Psoas muscle (tissue), 8 donors: Measurements from ENCODE around the gene SLC38A8. TPM values are rescaled to one million over a fixed set of nuclear protein-coding genes. Genes with fewer than 3 reads are reported as not detected.

Experiments used
- ATAC-seq, 4 donors: fragments of 200-7000 bp; cut with Tn5 transposase; one replicate each; pipeline ENCODE4 v1.9.1; 2020; ENCODE audit warnings: moderate library complexity in 3 of 4, mild to moderate bottlenecking in 2 of 4
- DNase-seq, 2 donors: peaks; one replicate each; pipeline ENCODE4 v3.0.0-alpha.2; 2020
- H3K27ac ChIP-seq: fragments of 200-600 bp; one replicate; pipeline ENCODE4 v1.8.0; 2022
- H3K27me3 ChIP-seq, 3 donors: fragments of 200-600 bp in 1 of 3; one replicate each; pipeline versions ENCODE4 v1.6.1 to v1.8.0; 2013 to 2022; ENCODE audit warnings: low read length in 2 of 3, mild to moderate bottlenecking in 2 of 3, moderate library complexity in 1 of 3; ENCODE audit not compliant: insufficient read depth in 3 of 3
- H3K36me3 ChIP-seq, 2 donors: fragments of 200-600 bp in 1 of 2; one replicate each; pipeline versions ENCODE4 v1.6.1 to v1.8.0; 2013 to 2022; ENCODE audit warnings: low read depth in 1 of 2, mild to moderate bottlenecking in 1 of 2, moderate library complexity in 1 of 2; ENCODE audit not compliant: insufficient read depth in 1 of 2
- H3K4me1 ChIP-seq: fragments of 200-600 bp; one replicate; pipeline ENCODE4 v1.8.0; 2022
- H3K4me3 ChIP-seq: fragments of 200-600 bp; one replicate; pipeline ENCODE4 v1.8.0; 2022; ENCODE audit warnings: mild to moderate bottlenecking
- H3K9me3 ChIP-seq: fragments of 200-600 bp; one replicate; pipeline ENCODE4 v1.8.0; 2022
- WGBS, 3 donors: extraction: QIAGEN DNeasy Blood & Tissue Kit; methylation state at CpG; one replicate each; pipeline versions ENCODE4 v1.1.6 to v1.1.7; 2013; 5-methylcytosine and 5-hydroxymethylcytosine counted together
- intact Hi-C, 2 donors: fragments of 100-400 bp; cut with DNase I; formaldehyde crosslinking; loops; one replicate each; pipeline versions ENCODE4 v1.11.0 to v1.14.2; 2022
- polyA plus RNA-seq, 3 donors: library from polyadenylated mRNA; stranded (reverse); fragments of 200-250 nt; gene quantifications; one replicate each; pipeline ENCODE4 v1.2.3, GENCODE V29; 2013
- total RNA-seq, 4 donors: library from RNA; stranded (reverse); fragmentation: NEBNext Ultra II Directional in 2 of 4; extraction: Animal tissue kit (Norgen Biotek cat#: 25700) in 2 of 4; gene quantifications; one replicate each; pipeline versions ENCODE4 v1.2.1 to v1.2.4, GENCODE V29; 2021 to 2023
- TF ChIP-seq, protein P1 (sequence below): fragments of 200-600 bp; IDR thresholded peaks from one replicate; pipeline ENCODE4 v1.8.0; 2022; ENCODE audit warnings: antibody characterized with exemption
- donor health status: healthy with polysubstance abuse.
- donor health status: DM: no; HTN: no; CAD: no; lungs with moderate emphysema.
- donor health status: Bipolar disorder and iron deficiency.
- donor health status: healthy.
- donor health status: DM: yes; HTN: yes; CAD: no.
- donor health status: DM: no; HTN: no; CAD: no.
- donor health status: DM: no; HTN: no; CAD: no.
- donor health status: DM: yes; HTN: yes; CAD: no.

Gene SLC38A8
- total and polyA plus RNA-seq, 7 donors = 0.21 to 0.52 TPM; not detected in 5

DNA sequence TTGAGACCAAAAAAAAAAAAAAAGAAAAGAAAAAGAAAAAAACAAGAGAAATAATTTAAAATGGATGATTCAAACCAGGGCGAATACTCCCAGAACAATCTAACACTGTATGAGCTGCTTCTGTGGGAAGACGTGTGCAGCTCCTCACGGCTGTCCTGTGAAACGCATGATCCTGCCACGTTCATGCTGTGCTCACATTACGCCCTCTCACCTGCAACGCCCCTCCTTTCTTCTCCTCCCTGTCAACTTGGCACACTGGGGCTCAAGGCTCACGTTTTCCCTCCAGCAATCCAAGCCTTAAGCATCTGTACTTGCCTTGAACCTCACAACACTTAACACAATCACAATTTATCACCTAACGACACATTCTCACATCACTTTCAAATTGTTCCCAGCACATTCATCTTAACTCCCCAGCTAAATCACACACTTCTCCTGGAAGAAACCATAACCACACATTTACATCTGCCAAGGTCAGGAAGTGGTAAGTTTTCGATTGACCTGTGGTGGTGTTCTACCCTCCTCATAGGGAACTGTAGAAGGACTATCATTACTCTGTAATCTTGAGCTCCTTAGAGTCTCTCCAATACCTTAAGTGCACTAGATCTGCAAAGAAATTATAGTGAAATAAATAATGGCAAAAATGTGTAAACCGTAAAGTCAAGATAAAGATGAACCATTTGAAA lies 45.0 kb upstream of the SLC38A8 start:
- Histone ChIP-seq H3K9me3 (no peaks in the 10 kb centered on the region), H3K27ac (no peak overlapping the region), H3K4me3 (no peak overlapping the region), H3K4me1 (no peaks in the 10 kb centered on the region), H3K36me3 (peaks cover 18 to 98% of the 10 kb centered on the region in 2 donors), H3K27me3 (no peaks in the 10 kb centered on the region)
- TF ChIP-seq, protein P1, sequence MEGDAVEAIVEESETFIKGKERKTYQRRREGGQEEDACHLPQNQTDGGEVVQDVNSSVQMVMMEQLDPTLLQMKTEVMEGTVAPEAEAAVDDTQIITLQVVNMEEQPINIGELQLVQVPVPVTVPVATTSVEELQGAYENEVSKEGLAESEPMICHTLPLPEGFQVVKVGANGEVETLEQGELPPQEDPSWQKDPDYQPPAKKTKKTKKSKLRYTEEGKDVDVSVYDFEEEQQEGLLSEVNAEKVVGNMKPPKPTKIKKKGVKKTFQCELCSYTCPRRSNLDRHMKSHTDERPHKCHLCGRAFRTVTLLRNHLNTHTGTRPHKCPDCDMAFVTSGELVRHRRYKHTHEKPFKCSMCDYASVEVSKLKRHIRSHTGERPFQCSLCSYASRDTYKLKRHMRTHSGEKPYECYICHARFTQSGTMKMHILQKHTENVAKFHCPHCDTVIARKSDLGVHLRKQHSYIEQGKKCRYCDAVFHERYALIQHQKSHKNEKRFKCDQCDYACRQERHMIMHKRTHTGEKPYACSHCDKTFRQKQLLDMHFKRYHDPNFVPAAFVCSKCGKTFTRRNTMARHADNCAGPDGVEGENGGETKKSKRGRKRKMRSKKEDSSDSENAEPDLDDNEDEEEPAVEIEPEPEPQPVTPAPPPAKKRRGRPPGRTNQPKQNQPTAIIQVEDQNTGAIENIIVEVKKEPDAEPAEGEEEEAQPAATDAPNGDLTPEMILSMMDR = no peak
- intact Hi-C loops = loop anchor here in 1 of 2 donors (5.0 kb wide), 1 partner anchor 90 kb away; no protein-coding TSS in a partner anchor
- 69 to 86% (median 77%) methylated on average over 11 of the region's 11 CpGs for WGBS, 3 donors
- DNase-seq (no peak), ATAC-seq (no peak)

DNA sequence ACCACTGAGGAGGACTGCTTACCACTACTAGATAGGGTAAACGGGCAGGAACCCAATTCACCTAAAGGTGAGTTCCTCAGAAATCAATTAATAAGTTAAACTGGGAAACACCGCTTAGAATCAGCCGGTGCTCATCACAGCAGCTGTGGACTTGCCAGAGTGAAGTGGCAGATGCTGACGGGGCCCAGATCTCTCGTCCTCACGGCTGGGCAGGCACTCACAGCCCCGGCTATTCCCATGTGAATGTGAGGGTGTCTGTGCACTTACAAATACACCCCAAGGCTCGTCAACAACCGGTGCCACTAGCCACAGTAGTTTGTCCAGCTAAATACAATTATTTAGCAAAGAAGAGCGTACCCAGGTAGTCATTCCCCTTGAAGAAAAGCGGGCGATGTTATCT lies 44.4 kb upstream of the SLC38A8 start:
- DNase-seq (no peak), ATAC-seq (no peak)
- no peaks in the 10 kb centered on the region for H3K9me3 ChIP-seq
- H3K4me3 ChIP-seq = no peak overlapping the region
- TF ChIP-seq, protein P1 = no peak
- H3K4me1 ChIP-seq = no peaks in the 10 kb centered on the region
- peaks cover 18 to 98% of the 10 kb centered on the region in 2 donors for H3K36me3 ChIP-seq
- 82 to 92% (median 83%) methylated on average over 12 of the region's 12 CpGs for WGBS, 3 donors
- intact Hi-C loops = loop anchor here in 1 of 2 donors (5.0 kb wide), 1 partner anchor 90 kb away; no protein-coding TSS in a partner anchor
- H3K27me3 ChIP-seq = no peaks in the 10 kb centered on the region
- H3K27ac ChIP-seq = no peak overlapping the region

DNA sequence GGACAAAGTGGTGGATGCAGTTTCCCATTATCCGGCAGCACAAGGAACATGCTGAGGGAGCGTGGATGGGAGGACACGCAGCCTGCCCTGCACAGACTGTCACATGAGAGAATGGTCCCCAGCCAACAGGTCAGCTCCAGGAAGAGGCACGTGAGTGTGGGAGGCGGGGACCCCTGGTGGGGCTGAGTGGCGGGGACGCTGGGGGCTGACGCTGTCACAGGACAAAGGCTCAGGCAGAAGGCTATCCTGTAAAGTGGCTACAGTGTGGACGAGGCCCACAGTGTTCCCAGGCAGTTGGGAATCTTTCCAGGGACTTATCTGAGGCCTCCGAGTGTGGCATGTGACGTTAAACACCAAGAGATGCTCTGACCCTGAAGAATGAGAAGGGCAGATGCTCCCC lies 43.7 kb upstream of the SLC38A8 start:
- H3K4me3 ChIP-seq = no peak overlapping the region
- no peaks in the 10 kb centered on the region for H3K9me3 ChIP-seq
- ATAC-seq = no peak
- H3K36me3 ChIP-seq = peaks cover 18 to 98% of the 10 kb centered on the region in 2 donors
- TF ChIP-seq, protein P1 = no peak
- H3K4me1 ChIP-seq = no peaks in the 10 kb centered on the region
- DNase-seq = no peak
- H3K27me3 ChIP-seq = no peaks in the 10 kb centered on the region
- H3K27ac ChIP-seq = no peak overlapping the region
- WGBS, 3 donors = 55 to 67% (median 61%) methylated on average over 11 of the region's 11 CpGs
- intact Hi-C loops = loop anchor here in 1 of 2 donors (5.0 kb wide), 1 partner anchor 91 kb away; no protein-coding TSS in a partner anchor

DNA sequence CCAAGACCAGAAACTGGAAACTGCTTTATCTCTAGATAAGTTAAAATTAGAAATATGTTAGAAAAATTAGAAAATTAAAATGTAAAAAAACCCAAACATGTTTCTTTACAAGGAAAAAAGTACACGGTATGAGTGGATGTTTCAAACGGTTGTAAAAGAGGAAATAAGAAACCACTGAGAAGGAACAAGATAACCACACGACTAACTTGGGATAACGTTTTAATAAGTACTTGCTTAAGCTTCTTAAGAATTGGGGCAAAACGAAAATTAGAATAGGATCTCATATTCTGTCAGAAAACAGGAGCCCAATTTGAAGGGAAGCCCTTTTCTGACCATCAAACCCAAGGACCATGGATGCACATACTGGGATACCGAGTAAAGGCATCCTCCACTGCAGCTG lies 43.2 kb upstream of the SLC38A8 start:
- no peaks in the 10 kb centered on the region for H3K4me1 ChIP-seq
- peaks cover 18 to 98% of the 10 kb centered on the region in 2 donors for H3K36me3 ChIP-seq
- no peak overlapping the region for H3K27ac ChIP-seq

More for the DNA sequence above, 43.2 kb upstream of the SLC38A8 start:
- H3K27me3 ChIP-seq = no peaks in the 10 kb centered on the region
- DNase-seq = no peak
- WGBS, 3 donors = 66 to 75% (median 68%) methylated on average over 6 of the region's 6 CpGs
- intact Hi-C loops = loop anchor here in 1 of 2 donors (5.0 kb wide), 1 partner anchor 92 kb away; no protein-coding TSS in a partner anchor
- no peak overlapping the region for H3K4me3 ChIP-seq
- no peaks in the 10 kb centered on the region for H3K9me3 ChIP-seq
- TF ChIP-seq, protein P1 = no peak
- ATAC-seq = no peak
